IPS-15b (cell line): ENCODE measurements around the gene CD44.
"Not testable (repeated sequence)": the region's sequence is repeated elsewhere in the genome, so short reads cannot be mapped to it uniquely, and the experiment has no call there.

ENCODE experiments used
- H3K27me3 ChIP-seq: one replicate; pipeline ENCODE4 v1.6.1; 2013; ENCODE audit warnings: low read length; ENCODE audit not compliant: control insufficient read depth, insufficient read depth
- H3K36me3 ChIP-seq: one replicate; pipeline ENCODE4 v1.6.1; 2013; ENCODE audit warnings: low read length; ENCODE audit not compliant: control insufficient read depth, insufficient read depth
- H3K4me1 ChIP-seq: one replicate; pipeline ENCODE4 v1.6.1; 2013; ENCODE audit warnings: mild to moderate bottlenecking, low read length; ENCODE audit not compliant: control insufficient read depth, insufficient read depth
- H3K4me3 ChIP-seq: one replicate; pipeline ENCODE4 v1.5.1; 2013; ENCODE audit warnings: low read depth, low read length
- H3K9ac ChIP-seq: one replicate; pipeline ENCODE4 v1.6.1; 2013; ENCODE audit warnings: low read depth, mild to moderate bottlenecking, low read length
- H3K9me3 ChIP-seq: one replicate; pipeline ENCODE4 v1.6.1; 2013; ENCODE audit warnings: mild to moderate bottlenecking, low read length; ENCODE audit not compliant: control insufficient read depth, insufficient read depth

Gene CD44

GRCh38 chr11:35103366-35104208 lies 35.4 kb upstream of the CD44 start:
- Histone ChIP-seq H3K36me3 (no peaks in the 10 kb centered on the region), H3K9me3 (no peaks in the 10 kb centered on the region), H3K9ac (no peak overlapping the region), H3K4me1 (no peaks in the 10 kb centered on the region), H3K4me3 (no peak overlapping the region), H3K27me3 (no peaks in the 10 kb centered on the region)

- H3K27me3 ChIP-seq, result no peaks in the 10 kb centered on the region
- H3K9me3 ChIP-seq, result no peaks in the 10 kb centered on the region
- no peak overlapping the region for H3K9ac ChIP-seq
- H3K36me3 ChIP-seq, result no peaks in the 10 kb centered on the region
- no peak overlapping the region for H3K4me3 ChIP-seq
- no peaks in the 10 kb centered on the region for H3K4me1 ChIP-seq
Observed at GRCh38 chr11:35104655-35105054, 34.3 kb upstream of the CD44 start.

GRCh38 chr11:35105319-35106079 lies 33.5 kb upstream of the CD44 start:
- Histone ChIP-seq H3K4me3 (no peak overlapping the region), H3K9me3 (no peaks in the 10 kb centered on the region), H3K9ac (no peak overlapping the region), H3K27me3 (no peaks in the 10 kb centered on the region), H3K36me3 (no peaks in the 10 kb centered on the region), H3K4me1 (no peaks in the 10 kb centered on the region)

GRCh38 chr11:35106595-35106994 lies 32.4 kb upstream of the CD44 start:
- no peak overlapping the region for H3K4me3 ChIP-seq
- H3K9ac ChIP-seq, result no peak overlapping the region
- no peaks in the 10 kb centered on the region for H3K27me3 ChIP-seq
- H3K4me1 ChIP-seq, result no peaks in the 10 kb centered on the region
- H3K36me3 ChIP-seq, result no peaks in the 10 kb centered on the region
- H3K9me3 ChIP-seq, result no peaks in the 10 kb centered on the region

GRCh38 chr11:35107861-35108260 lies 31.1 kb upstream of the CD44 start:
- Histone ChIP-seq H3K4me3 (no peak overlapping the region), H3K9ac (no peak overlapping the region), H3K27me3 (no peaks in the 10 kb centered on the region), H3K4me1 (no peaks in the 10 kb centered on the region), H3K36me3 (no peaks in the 10 kb centered on the region), H3K9me3 (no peaks in the 10 kb centered on the region)

GRCh38 chr11:35108336-35108735 lies 30.6 kb upstream of the CD44 start:
- H3K27me3 ChIP-seq, H3K4me1 ChIP-seq, H3K9me3 ChIP-seq, H3K4me3 ChIP-seq, H3K36me3 ChIP-seq, H3K9ac ChIP-seq: not testable (repeated sequence)

GRCh38 chr11:35109041-35109440 lies 29.9 kb upstream of the CD44 start:
- H3K4me1 ChIP-seq, result no peaks in the 10 kb centered on the region
- no peak overlapping the region for H3K4me3 ChIP-seq
- H3K9me3 ChIP-seq, result no peaks in the 10 kb centered on the region
- no peaks in the 10 kb centered on the region for H3K36me3 ChIP-seq
- no peak overlapping the region for H3K9ac ChIP-seq
- no peaks in the 10 kb centered on the region for H3K27me3 ChIP-seq

GRCh38 chr11:35109827-35110226 lies 29.1 kb upstream of the CD44 start:
- Histone ChIP-seq H3K9ac (no peak overlapping the region), H3K27me3 (no peaks in the 10 kb centered on the region), H3K9me3 (no peaks in the 10 kb centered on the region), H3K4me1 (no peaks in the 10 kb centered on the region), H3K4me3 (no peak overlapping the region), H3K36me3 (no peaks in the 10 kb centered on the region)

- no peak overlapping the region for H3K4me3 ChIP-seq
- H3K27me3 ChIP-seq, result no peaks in the 10 kb centered on the region
- no peak overlapping the region for H3K9ac ChIP-seq
- H3K36me3 ChIP-seq, result no peaks in the 10 kb centered on the region
- no peaks in the 10 kb centered on the region for H3K9me3 ChIP-seq
- H3K4me1 ChIP-seq, result no peaks in the 10 kb centered on the region
Observed at GRCh38 chr11:35111161-35112055, 27.6 kb upstream of the CD44 start.

GRCh38 chr11:35112056-35112845 lies 26.7 kb upstream of the CD44 start:
- no peaks in the 10 kb centered on the region for H3K4me1 ChIP-seq
- H3K27me3 ChIP-seq, result no peaks in the 10 kb centered on the region
- H3K36me3 ChIP-seq, result no peaks in the 10 kb centered on the region
- H3K9me3 ChIP-seq, result no peaks in the 10 kb centered on the region
- H3K4me3 ChIP-seq, result no peak overlapping the region
- no peak overlapping the region for H3K9ac ChIP-seq

- no peaks in the 10 kb centered on the region for H3K4me1 ChIP-seq
- H3K9ac ChIP-seq, result no peak overlapping the region
- H3K27me3 ChIP-seq, result no peaks in the 10 kb centered on the region
- no peaks in the 10 kb centered on the region for H3K36me3 ChIP-seq
- no peak overlapping the region for H3K4me3 ChIP-seq
- H3K9me3 ChIP-seq, result no peaks in the 10 kb centered on the region
Observed at GRCh38 chr11:35112846-35113105, 26.2 kb upstream of the CD44 start.
